ENCODE results near the gene C11orf98. TPM values are rescaled to one million over a fixed set of nuclear protein-coding genes. Genes with fewer than 3 reads are reported as not detected.

Gene C11orf98
- total RNA-seq, 1 experiment from 2014 or later, result 154 TPM

DNA sequence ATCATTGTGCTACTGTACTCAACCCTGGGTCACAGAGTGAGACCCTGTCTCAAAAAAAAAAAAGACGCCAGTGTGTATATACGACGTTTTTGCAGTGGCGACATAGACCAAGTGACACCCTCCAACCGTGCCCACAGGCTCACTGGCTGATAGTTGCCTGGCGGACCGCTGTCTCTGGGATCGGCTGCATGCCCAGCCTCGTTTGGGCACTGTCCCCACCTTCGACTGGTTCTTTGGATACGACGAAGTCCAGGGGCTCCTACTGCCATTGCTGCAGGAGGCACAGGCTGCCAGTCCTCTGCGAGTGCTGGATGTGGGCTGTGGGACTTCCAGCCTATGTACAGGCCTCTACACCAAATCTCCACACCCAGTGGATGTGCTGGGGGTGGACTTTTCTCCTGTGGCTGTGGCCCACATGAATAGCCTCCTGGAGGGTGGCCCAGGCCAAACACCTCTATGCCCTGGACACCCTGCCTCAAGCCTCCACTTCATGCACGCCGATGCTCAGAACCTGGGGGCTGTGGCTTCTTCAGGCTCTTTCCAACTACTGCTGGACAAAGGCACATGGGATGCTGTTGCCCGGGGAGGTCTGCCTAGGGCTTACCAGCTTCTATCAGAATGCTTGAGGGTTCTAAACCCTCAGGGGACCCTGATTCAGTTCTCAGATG is 1.4 kb upstream of the C11orf98 start (continued):
- TF ChIP-seq ERG (CRISPR knock-in tag; IDR thresholded peaks at IDR 0.05) (0 out of 2 replicates have a peak, but pooled peaks have one; percentile 19), NFE2L1 (CRISPR knock-in tag; IDR thresholded peaks at IDR 0.05) (no peak), ZNF416 (CRISPR knock-in tag; IDR thresholded peaks at IDR 0.05) (peak; percentile 20; the same call in 1 of the 2 replicates), ZNF425 (CRISPR knock-in tag; conservative IDR thresholded peaks at IDR 0.05) (peak; percentile 56; the same call in 1 of the 2 replicates), FOXJ3 (CRISPR knock-in tag; IDR thresholded peaks at IDR 0.05; ENCODE audit: borderline replicate concordance) (0 out of 2 replicates have a peak, but pooled peaks have one; percentile 45), PRRX2 (CRISPR knock-in tag; IDR thresholded peaks at IDR 0.05) (peak; percentile 56)
- TF ChIP-seq, protein P1, sequence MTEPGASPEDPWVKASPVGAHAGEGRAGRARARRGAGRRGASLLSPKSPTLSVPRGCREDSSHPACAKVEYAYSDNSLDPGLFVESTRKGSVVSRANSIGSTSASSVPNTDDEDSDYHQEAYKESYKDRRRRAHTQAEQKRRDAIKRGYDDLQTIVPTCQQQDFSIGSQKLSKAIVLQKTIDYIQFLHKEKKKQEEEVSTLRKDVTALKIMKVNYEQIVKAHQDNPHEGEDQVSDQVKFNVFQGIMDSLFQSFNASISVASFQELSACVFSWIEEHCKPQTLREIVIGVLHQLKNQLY (CRISPR knock-in tag; IDR thresholded peaks at IDR 0.05), result 0 out of 2 replicates have a peak, but pooled peaks have one; percentile 12

- Mint-ChIP-seq H3K4me3 (peak overlapping the region; percentile 97), H3K36me3 (peaks cover 30% of the 10 kb centered on the region), H3K27ac (peak overlapping the region; percentile 95), H3K9me3 (no peaks in the 10 kb centered on the region), H3K4me1 (peaks cover 20% of the 10 kb centered on the region), H3K27me3 (ENCODE audit: low read depth) (no peaks in the 10 kb centered on the region)
- ChIA-PET CTCF (interaction anchor here (0.6 to 2.2 kb wide), 15 partner anchors 11 to 325 kb away, joined by 3 to 10 read pairs (median 5); partner anchors contain the start of genes EML3, GANAB, INTS5 and TAF6L), POLR2A (interaction anchor here (0.5 to 3.2 kb wide), 34 partner anchors 9 to 417 kb away, joined by 3 to 42 read pairs (median 7); partner anchors contain the start of genes B3GAT3, BSCL2, EEF1G and GANAB)
- 0 out of 2 replicates have a peak, but pooled peaks have one; percentile 12 for TF ChIP-seq HMGXB4 (CRISPR knock-in tag; IDR thresholded peaks at IDR 0.05)
- peak; percentile 10; the same call in 1 of the 2 replicates for TF ChIP-seq SMAD4 (CRISPR knock-in tag; IDR thresholded peaks at IDR 0.05)
- TF ChIP-seq ZNF232 (CRISPR knock-in tag; IDR thresholded peaks at IDR 0.05), result no peak; the same call in 1 of the 2 replicates
- TF ChIP-seq ZNF671 (CRISPR knock-in tag; IDR thresholded peaks at IDR 0.05), result 0 out of 2 replicates have a peak, but pooled peaks have one; percentile 3
- TF ChIP-seq ZNF416 (CRISPR knock-in tag; IDR thresholded peaks at IDR 0.05), result peak; percentile 43; the same call in 1 of the 2 replicates
- no peak for TF ChIP-seq CREB1 (CRISPR knock-in tag; IDR thresholded peaks at IDR 0.05)
- TF ChIP-seq MAX (CRISPR knock-in tag; IDR thresholded peaks at IDR 0.05), result 0 out of 2 replicates have a peak, but pooled peaks have one; percentile 17
- 0 out of 2 replicates have a peak, but pooled peaks have one; percentile 8 for TF ChIP-seq GTF2I (CRISPR knock-in tag; conservative IDR thresholded peaks at IDR 0.05)
- TF ChIP-seq ZBTB21 (CRISPR knock-in tag; IDR thresholded peaks at IDR 0.05; ENCODE audit: borderline replicate concordance), result 0 out of 2 replicates have a peak, but pooled peaks have one; percentile 13
- TF ChIP-seq, protein P2, sequence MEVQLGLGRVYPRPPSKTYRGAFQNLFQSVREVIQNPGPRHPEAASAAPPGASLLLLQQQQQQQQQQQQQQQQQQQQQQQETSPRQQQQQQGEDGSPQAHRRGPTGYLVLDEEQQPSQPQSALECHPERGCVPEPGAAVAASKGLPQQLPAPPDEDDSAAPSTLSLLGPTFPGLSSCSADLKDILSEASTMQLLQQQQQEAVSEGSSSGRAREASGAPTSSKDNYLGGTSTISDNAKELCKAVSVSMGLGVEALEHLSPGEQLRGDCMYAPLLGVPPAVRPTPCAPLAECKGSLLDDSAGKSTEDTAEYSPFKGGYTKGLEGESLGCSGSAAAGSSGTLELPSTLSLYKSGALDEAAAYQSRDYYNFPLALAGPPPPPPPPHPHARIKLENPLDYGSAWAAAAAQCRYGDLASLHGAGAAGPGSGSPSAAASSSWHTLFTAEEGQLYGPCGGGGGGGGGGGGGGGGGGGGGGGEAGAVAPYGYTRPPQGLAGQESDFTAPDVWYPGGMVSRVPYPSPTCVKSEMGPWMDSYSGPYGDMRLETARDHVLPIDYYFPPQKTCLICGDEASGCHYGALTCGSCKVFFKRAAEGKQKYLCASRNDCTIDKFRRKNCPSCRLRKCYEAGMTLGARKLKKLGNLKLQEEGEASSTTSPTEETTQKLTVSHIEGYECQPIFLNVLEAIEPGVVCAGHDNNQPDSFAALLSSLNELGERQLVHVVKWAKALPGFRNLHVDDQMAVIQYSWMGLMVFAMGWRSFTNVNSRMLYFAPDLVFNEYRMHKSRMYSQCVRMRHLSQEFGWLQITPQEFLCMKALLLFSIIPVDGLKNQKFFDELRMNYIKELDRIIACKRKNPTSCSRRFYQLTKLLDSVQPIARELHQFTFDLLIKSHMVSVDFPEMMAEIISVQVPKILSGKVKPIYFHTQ (CRISPR knock-in tag; IDR thresholded peaks at IDR 0.05), result 0 out of 2 replicates have a peak, but pooled peaks have one; percentile 5
- no peak; the same call in 1 of the 2 replicates for TF ChIP-seq NFATC4 (CRISPR knock-in tag; IDR thresholded peaks at IDR 0.05)
- peak; percentile 85 for TF ChIP-seq ZNF121 (CRISPR knock-in tag; IDR thresholded peaks at IDR 0.05)
- TF ChIP-seq ERG (CRISPR knock-in tag; IDR thresholded peaks at IDR 0.05), result peak; percentile 60; the same call in 1 of the 2 replicates
- DNase-seq (ENCODE audit: low spot score), result peak; percentile 31
- ATAC-seq, result no peak
These were observed 719 bp upstream of the C11orf98 start for GRCh38 chr11:62665599-62666258.

Data from WTC11 (cell line).